Measurements from ENCODE around the gene ZHX3.

ZHX3 gene

DNA sequence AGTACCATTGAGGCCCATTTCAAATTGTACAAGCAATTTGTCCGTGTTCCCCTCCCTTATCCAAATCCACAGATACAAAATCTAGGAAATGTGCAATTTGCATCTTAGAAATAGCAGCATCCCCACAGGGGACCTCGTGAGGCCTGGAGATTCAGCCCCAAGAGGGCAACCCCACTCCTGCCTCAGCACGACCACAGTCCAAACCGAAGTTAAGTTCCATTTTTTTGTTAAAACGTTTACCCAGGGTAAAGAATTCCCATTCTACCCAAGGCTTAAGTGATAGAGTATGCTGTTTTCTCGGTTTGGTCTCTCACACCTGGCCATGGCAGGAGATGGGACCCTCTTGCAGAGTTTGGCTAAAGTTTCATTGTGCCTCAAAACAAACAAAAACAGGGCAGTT is 139.0 kb downstream of the ZHX3 start:
- peak overlapping the region; percentile 85 for H3K27ac ChIP-seq
- ChIA-PET CTCF (no interaction called here), POLR2A (ENCODE audit: low non-redundant PET) (no interaction called here)
- TF ChIP-seq, protein P1, sequence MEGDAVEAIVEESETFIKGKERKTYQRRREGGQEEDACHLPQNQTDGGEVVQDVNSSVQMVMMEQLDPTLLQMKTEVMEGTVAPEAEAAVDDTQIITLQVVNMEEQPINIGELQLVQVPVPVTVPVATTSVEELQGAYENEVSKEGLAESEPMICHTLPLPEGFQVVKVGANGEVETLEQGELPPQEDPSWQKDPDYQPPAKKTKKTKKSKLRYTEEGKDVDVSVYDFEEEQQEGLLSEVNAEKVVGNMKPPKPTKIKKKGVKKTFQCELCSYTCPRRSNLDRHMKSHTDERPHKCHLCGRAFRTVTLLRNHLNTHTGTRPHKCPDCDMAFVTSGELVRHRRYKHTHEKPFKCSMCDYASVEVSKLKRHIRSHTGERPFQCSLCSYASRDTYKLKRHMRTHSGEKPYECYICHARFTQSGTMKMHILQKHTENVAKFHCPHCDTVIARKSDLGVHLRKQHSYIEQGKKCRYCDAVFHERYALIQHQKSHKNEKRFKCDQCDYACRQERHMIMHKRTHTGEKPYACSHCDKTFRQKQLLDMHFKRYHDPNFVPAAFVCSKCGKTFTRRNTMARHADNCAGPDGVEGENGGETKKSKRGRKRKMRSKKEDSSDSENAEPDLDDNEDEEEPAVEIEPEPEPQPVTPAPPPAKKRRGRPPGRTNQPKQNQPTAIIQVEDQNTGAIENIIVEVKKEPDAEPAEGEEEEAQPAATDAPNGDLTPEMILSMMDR (conservative IDR thresholded peaks at IDR 0.05; ENCODE audit: low read depth) = no peak
- DNase-seq (ENCODE audit: low spot score) = no peak

DNA sequence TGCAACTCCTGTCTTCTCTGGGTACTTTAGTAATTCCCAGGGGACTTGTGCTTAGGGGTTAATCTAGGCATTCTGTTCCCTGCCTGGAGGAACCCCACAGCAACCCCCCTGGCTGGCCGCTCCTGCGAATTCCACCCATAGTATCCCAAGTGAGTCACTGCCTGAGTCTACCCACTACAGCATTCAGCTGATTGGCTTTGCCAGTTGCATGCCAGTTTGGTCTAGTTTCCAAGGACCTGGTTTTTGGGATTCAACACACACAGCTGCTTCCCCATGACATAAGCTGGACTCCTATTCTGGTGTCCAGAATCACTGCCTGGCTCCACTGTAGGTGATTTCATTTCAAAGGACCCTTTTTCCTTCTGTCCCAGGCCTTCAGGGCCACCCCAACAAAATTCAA is 139.9 kb downstream of the ZHX3 start:
- DNase-seq (ENCODE audit: low spot score) = peak; percentile 99
- CTCF ChIA-PET = interaction anchor here (1.6 kb wide), 1 partner anchor 162 kb away, joined by 12 read pairs; the partner anchor contains the start of gene LPIN3
- POLR2A ChIA-PET (ENCODE audit: low non-redundant PET) = no interaction called here
- TF ChIP-seq, protein P1 (conservative IDR thresholded peaks at IDR 0.05; ENCODE audit: low read depth) = no peak
- peak overlapping the region; percentile 85 for H3K27ac ChIP-seq

DNA sequence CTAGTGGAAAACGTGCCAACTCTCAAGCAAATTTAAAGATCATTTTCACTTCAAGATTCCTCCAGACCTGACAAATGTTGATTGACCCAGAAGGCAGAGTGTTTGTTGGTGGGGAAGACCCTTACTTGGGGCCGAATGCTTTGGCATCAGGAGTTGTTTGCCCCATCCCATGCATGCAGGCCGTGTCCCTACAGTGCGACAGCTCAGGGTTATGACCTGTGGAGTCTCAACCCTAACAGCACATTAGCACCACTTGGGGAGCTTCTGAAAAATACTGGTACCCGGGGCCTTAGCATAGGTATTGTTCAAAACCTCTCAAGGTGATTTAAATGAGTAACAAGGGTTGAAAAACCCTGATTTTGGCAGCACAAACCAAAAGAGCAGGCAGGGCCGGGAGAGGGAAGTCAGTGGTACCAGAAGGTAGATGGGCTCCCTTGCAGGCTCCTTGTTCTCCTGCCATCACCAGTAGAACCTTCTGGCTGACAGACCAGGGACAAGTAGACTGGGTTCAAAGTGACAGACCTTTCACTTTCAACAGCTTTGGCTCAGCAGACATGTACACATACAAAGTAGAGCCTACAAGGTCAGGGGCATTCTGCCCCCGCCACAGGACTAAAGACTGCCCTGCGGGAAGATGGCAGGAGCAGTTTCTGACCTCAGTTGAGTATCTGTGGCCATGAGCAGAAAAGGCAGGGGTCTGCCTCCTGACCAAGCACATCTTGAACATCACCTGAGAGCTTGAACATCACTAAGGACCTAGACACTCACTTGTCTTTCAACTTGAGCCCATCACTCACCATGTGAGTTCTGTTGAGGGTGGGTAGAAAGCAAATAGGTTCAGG is 140.6 kb downstream of the ZHX3 start:
- CTCF ChIA-PET = interaction anchor here (1.6 kb wide), 1 partner anchor 163 kb away, joined by 12 read pairs; the partner anchor contains the start of gene LPIN3
- no peak for DNase-seq (ENCODE audit: low spot score)
- TF ChIP-seq, protein P1 (conservative IDR thresholded peaks at IDR 0.05; ENCODE audit: low read depth) = no peak
- H3K27ac ChIP-seq = peak overlapping the region; percentile 85
- POLR2A ChIA-PET (ENCODE audit: low non-redundant PET) = no interaction called here

DNA sequence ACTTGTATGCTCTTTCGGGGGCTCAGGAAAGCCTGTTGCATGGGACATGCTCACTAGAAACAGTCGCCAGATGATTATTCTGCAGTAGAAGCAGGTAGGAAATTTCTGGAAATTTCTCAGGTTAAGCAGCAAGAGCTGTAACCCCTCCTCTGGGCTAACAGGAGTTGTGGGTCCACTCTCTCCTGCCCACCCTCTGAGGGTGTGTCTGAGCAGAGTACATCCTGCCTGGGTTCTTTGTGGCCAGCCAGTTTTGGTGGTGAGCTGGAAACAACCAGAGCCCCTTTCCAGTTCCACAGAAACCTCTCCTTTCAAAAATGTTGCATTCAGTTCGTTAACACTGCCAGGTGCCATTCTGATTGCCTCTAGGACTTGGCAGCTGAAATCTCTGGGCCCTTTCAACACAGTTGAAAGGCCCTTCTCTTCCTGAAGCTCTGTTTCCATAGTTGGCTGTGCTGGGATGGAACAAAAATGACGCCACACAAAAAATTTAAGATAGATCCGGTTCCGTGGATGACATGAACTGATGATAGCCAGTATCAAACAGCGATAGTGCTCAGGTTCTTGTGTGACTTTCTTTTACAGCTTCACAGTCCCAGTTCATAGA is 141.7 kb downstream of the ZHX3 start:
- no peak for DNase-seq (ENCODE audit: low spot score)
- ChIA-PET CTCF (interaction anchor here (0.9 to 1.0 kb wide), 4 partner anchors 56 to 165 kb away, joined by 3 to 7 read pairs (median 4); partner anchors contain the start of gene LPIN3), POLR2A (ENCODE audit: low non-redundant PET) (no interaction called here)
- H3K27ac ChIP-seq = peak overlapping the region; percentile 76
- TF ChIP-seq, protein P1 (conservative IDR thresholded peaks at IDR 0.05; ENCODE audit: low read depth) = no peak

DNA sequence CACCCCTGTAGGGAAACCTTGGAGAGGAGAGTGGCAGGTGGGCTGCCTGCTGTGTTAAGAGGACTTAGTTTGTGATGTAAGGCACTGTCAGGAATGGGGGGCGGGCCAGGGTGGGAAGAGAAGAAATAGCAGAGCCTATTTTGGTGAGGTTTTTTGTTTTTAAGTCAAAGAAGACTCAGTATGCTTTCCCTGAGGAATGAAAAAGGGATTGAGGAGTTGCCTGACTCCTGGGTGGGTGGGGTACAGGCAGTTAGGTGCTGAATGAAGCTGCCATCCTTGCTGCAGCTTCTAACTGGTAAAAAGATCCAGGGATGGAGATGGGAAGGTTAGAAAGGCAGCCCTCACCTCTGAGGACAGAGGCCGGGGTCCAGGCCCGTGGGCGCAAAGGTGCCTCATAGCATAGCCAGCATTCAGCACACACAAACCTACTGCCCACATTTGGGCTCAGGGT is 142.3 kb downstream of the ZHX3 start:
- TF ChIP-seq, protein P1 (conservative IDR thresholded peaks at IDR 0.05; ENCODE audit: low read depth) = no peak
- POLR2A ChIA-PET (ENCODE audit: low non-redundant PET) = no interaction called here
- no peak for DNase-seq (ENCODE audit: low spot score)
- peak overlapping the region; percentile 76 for H3K27ac ChIP-seq
- CTCF ChIA-PET = interaction anchor here (0.9 to 1.0 kb wide), 3 partner anchors 57 to 164 kb away, joined by 3 to 4 read pairs (median 3); no protein-coding TSS in a partner anchor

DNA sequence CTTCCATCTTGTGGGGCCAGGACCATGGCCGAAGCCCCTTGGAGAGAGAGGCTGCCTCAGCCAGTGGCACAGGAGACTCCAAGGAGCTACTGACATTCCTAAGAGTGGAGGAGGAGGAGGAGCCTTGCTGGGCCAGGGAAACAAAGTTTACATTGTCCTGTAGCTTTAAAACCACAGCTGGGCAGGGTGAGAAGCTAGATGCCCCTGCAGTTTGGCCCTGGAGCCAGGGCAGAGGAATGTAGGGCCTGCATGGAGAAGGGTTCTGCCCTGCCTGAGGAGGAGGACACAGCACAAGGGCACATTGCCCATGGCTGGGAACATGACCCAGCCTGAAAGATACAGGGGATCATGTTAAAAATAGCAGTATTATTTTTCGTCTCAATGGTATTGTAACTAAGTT is 142.7 kb downstream of the ZHX3 start:
- ChIA-PET POLR2A (ENCODE audit: low non-redundant PET) (no interaction called here), CTCF (interaction anchor here (0.7 to 2.3 kb wide), 3 partner anchors 14 to 57 kb away, joined by 3 to 21 read pairs (median 3); partner anchors contain the start of gene PLCG1)
- peak overlapping the region; percentile 76 for H3K27ac ChIP-seq
- TF ChIP-seq, protein P1 (conservative IDR thresholded peaks at IDR 0.05; ENCODE audit: low read depth) = no peak
- no peak for DNase-seq (ENCODE audit: low spot score)
